Activated CD8-positive, alpha-beta memory T cell treated with anti-CD3 and anti-CD28 coated beads, Interleukin-2, amount 10 ng/mL, durations not matched to agents 7 days and 5 days (primary cell): ENCODE results near the gene ABI2. TPM values are rescaled to one million over a fixed set of nuclear protein-coding genes. Genes with fewer than 3 reads are reported as not detected.
"Not testable (repeated sequence)": the region's sequence is repeated elsewhere in the genome, so short reads cannot be mapped to it uniquely, and the experiment has no call there.

Experiments used
- ATAC-seq: fragments of 150-1000 bp; cut with Tn5 transposase; one replicate; pipeline ENCODE4 v1.10.0; 2021; ENCODE audit warnings: moderate library complexity
- CTCF ChIA-PET: fragments of 350-600 bp; sonication (Branson Sonifier 250); formaldehyde crosslinking; loops from one replicate; lab custom pipeline; 2021; ENCODE audit warnings: antibody characterized with exemption; lab: Charles Lee
- DNase-seq: peaks from one replicate; pipeline ENCODE4 v3.0.0-alpha.2; 2020
- H3K27ac Mint-ChIP-seq: one replicate; pipeline ENCODE4 v1.8.0; 2021; ENCODE audit warnings: mild to moderate bottlenecking, mixed read lengths
- H3K27me3 Mint-ChIP-seq: one replicate; pipeline ENCODE4 v1.8.0; 2021; ENCODE audit warnings: mixed read lengths
- H3K36me3 Mint-ChIP-seq: one replicate; pipeline ENCODE4 v1.8.0; 2021; ENCODE audit warnings: mild to moderate bottlenecking, mixed read lengths
- H3K4me1 Mint-ChIP-seq: one replicate; pipeline ENCODE4 v1.8.0; 2021; ENCODE audit warnings: mixed read lengths
- H3K4me3 Mint-ChIP-seq: one replicate; pipeline ENCODE4 v1.8.0; 2021; ENCODE audit warnings: mild to moderate bottlenecking, moderate library complexity, mixed read lengths
- H3K9me3 Mint-ChIP-seq: one replicate; pipeline ENCODE4 v1.8.0; 2022; ENCODE audit warnings: low read depth, mixed read lengths
- total RNA-seq, 2 experiments: library from RNA; stranded (reverse); gene quantifications; one replicate each; pipeline ENCODE4 v1.2.3, GENCODE V29; 2021

ABI2 gene
- total RNA-seq, 2 experiments from 2014 or later: 39.4 to 43.9 TPM

GRCh38 chr2:203413796-203414195 lies 85.6 kb downstream of the ABI2 start:
- Mint-ChIP-seq H3K9me3 (no peaks in the 10 kb centered on the region), H3K36me3 (peaks cover 34% of the 10 kb centered on the region), H3K4me1 (no peaks in the 10 kb centered on the region), H3K27ac (no peak overlapping the region), H3K27me3 (no peaks in the 10 kb centered on the region), H3K4me3 (no peak overlapping the region)
- CTCF ChIA-PET: no interaction called here
- DNase-seq: no peak
- ATAC-seq: no peak

GRCh38 chr2:203418271-203418670 lies 90.1 kb downstream of the ABI2 start:
- Mint-ChIP-seq H3K27ac (no peak overlapping the region), H3K4me3 (no peak overlapping the region), H3K27me3 (no peaks in the 10 kb centered on the region), H3K36me3 (peaks cover 41% of the 10 kb centered on the region), H3K4me1 (no peaks in the 10 kb centered on the region), H3K9me3 (no peaks in the 10 kb centered on the region)
- CTCF ChIA-PET: no interaction called here
- ATAC-seq (no peak), DNase-seq (no peak)

GRCh38 chr2:203427061-203427460 lies 98.9 kb downstream of the ABI2 start:
- no peak overlapping the region for H3K27ac Mint-ChIP-seq
- no peaks in the 10 kb centered on the region for H3K27me3 Mint-ChIP-seq
- no peak overlapping the region for H3K4me3 Mint-ChIP-seq
- no peaks in the 10 kb centered on the region for H3K4me1 Mint-ChIP-seq
- CTCF ChIA-PET: no interaction called here
- no peak for DNase-seq
- no peaks in the 10 kb centered on the region for H3K9me3 Mint-ChIP-seq
- peaks cover 14% of the 10 kb centered on the region for H3K36me3 Mint-ChIP-seq
- ATAC-seq: no peak

GRCh38 chr2:203429643-203430042 lies 101.4 kb downstream of the ABI2 start:
- H3K4me3 Mint-ChIP-seq, H3K27ac Mint-ChIP-seq, H3K4me1 Mint-ChIP-seq, CTCF ChIA-PET, H3K9me3 Mint-ChIP-seq, H3K36me3 Mint-ChIP-seq, DNase-seq, ATAC-seq, H3K27me3 Mint-ChIP-seq: not testable (repeated sequence)

GRCh38 chr2:203431391-203432185 lies 103.4 kb downstream of the ABI2 start:
- CTCF ChIA-PET: interaction anchor here (0.5 to 1.2 kb wide), 2 partner anchors 15 to 127 kb away, joined by 3 read pairs; no protein-coding TSS in a partner anchor
- H3K27ac Mint-ChIP-seq: no peak overlapping the region
- H3K4me1 Mint-ChIP-seq: no peaks in the 10 kb centered on the region
- no peak overlapping the region for H3K4me3 Mint-ChIP-seq
- ATAC-seq (no peak), DNase-seq (no peak)
- peaks cover 5% of the 10 kb centered on the region for H3K36me3 Mint-ChIP-seq
- H3K27me3 Mint-ChIP-seq: no peaks in the 10 kb centered on the region
- H3K9me3 Mint-ChIP-seq: no peaks in the 10 kb centered on the region

GRCh38 chr2:203432811-203433210 lies 104.6 kb downstream of the ABI2 start:
- Mint-ChIP-seq H3K36me3 (no peaks in the 10 kb centered on the region), H3K27ac (no peak overlapping the region), H3K27me3 (no peaks in the 10 kb centered on the region), H3K4me1 (no peaks in the 10 kb centered on the region), H3K4me3 (no peak overlapping the region), H3K9me3 (no peaks in the 10 kb centered on the region)
- CTCF ChIA-PET: no interaction called here
- ATAC-seq (no peak), DNase-seq (no peak)

- Mint-ChIP-seq H3K27ac (no peak overlapping the region), H3K27me3 (no peaks in the 10 kb centered on the region), H3K4me3 (no peak overlapping the region), H3K4me1 (no peaks in the 10 kb centered on the region), H3K36me3 (no peaks in the 10 kb centered on the region), H3K9me3 (no peaks in the 10 kb centered on the region)
- DNase-seq: no peak
- ATAC-seq: no peak
- CTCF ChIA-PET: no interaction called here
Measured at GRCh38 chr2:203436496-203436895, 108.3 kb downstream of the ABI2 start.

GRCh38 chr2:203437511-203437910 lies 109.3 kb downstream of the ABI2 start:
- H3K27ac Mint-ChIP-seq: no peak overlapping the region
- ATAC-seq (no peak), DNase-seq (no peak)
- H3K4me1 Mint-ChIP-seq: no peaks in the 10 kb centered on the region
- no peaks in the 10 kb centered on the region for H3K36me3 Mint-ChIP-seq
- H3K4me3 Mint-ChIP-seq: no peak overlapping the region
- H3K9me3 Mint-ChIP-seq: no peaks in the 10 kb centered on the region
- no peaks in the 10 kb centered on the region for H3K27me3 Mint-ChIP-seq
- CTCF ChIA-PET: no interaction called here

- no peak overlapping the region for H3K4me3 Mint-ChIP-seq
- H3K4me1 Mint-ChIP-seq: no peaks in the 10 kb centered on the region
- no peak overlapping the region for H3K27ac Mint-ChIP-seq
- ATAC-seq: no peak
- DNase-seq: no peak
- H3K36me3 Mint-ChIP-seq: no peaks in the 10 kb centered on the region
- H3K9me3 Mint-ChIP-seq: no peaks in the 10 kb centered on the region
- H3K27me3 Mint-ChIP-seq: no peaks in the 10 kb centered on the region
- CTCF ChIA-PET: no interaction called here
Measured at GRCh38 chr2:203438528-203438927, 110.3 kb downstream of the ABI2 start.

GRCh38 chr2:203440671-203441070 lies 112.5 kb downstream of the ABI2 start:
- H3K9me3 Mint-ChIP-seq: no peaks in the 10 kb centered on the region
- H3K4me1 Mint-ChIP-seq: peaks cover 3% of the 10 kb centered on the region
- CTCF ChIA-PET: no interaction called here
- no peaks in the 10 kb centered on the region for H3K27me3 Mint-ChIP-seq
- H3K4me3 Mint-ChIP-seq: no peak overlapping the region
- DNase-seq (no peak), ATAC-seq (no peak)
- no peaks in the 10 kb centered on the region for H3K36me3 Mint-ChIP-seq
- H3K27ac Mint-ChIP-seq: no peak overlapping the region

- H3K27ac Mint-ChIP-seq: no peak overlapping the region
- H3K36me3 Mint-ChIP-seq: no peaks in the 10 kb centered on the region
- H3K4me1 Mint-ChIP-seq: peaks cover 9% of the 10 kb centered on the region
- DNase-seq: no peak
- H3K27me3 Mint-ChIP-seq: no peaks in the 10 kb centered on the region
- H3K9me3 Mint-ChIP-seq: no peaks in the 10 kb centered on the region
- H3K4me3 Mint-ChIP-seq: no peak overlapping the region
- CTCF ChIA-PET: interaction anchor here (1.2 kb wide), 1 partner anchor 373 kb away, joined by 4 read pairs; no protein-coding TSS in a partner anchor
- ATAC-seq: no peak
Measured at GRCh38 chr2:203441463-203441862, 113.3 kb downstream of the ABI2 start.

- H3K36me3 Mint-ChIP-seq: no peaks in the 10 kb centered on the region
- ATAC-seq: no peak
- H3K4me1 Mint-ChIP-seq: peaks cover 9% of the 10 kb centered on the region
- H3K27ac Mint-ChIP-seq: no peak overlapping the region
- no peaks in the 10 kb centered on the region for H3K9me3 Mint-ChIP-seq
- H3K4me3 Mint-ChIP-seq: no peak overlapping the region
- CTCF ChIA-PET: interaction anchor here (1.2 kb wide), 1 partner anchor 372 kb away, joined by 4 read pairs; no protein-coding TSS in a partner anchor
- no peak for DNase-seq
- no peaks in the 10 kb centered on the region for H3K27me3 Mint-ChIP-seq
Measured at GRCh38 chr2:203442463-203442862, 114.3 kb downstream of the ABI2 start.

GRCh38 chr2:203444738-203445137 lies 116.5 kb downstream of the ABI2 start:
- Mint-ChIP-seq H3K36me3 (no peaks in the 10 kb centered on the region), H3K9me3 (no peaks in the 10 kb centered on the region), H3K27ac (no peak overlapping the region), H3K4me3 (no peak overlapping the region), H3K27me3 (no peaks in the 10 kb centered on the region), H3K4me1 (peaks cover 9% of the 10 kb centered on the region)
- DNase-seq (no peak), ATAC-seq (no peak)
- CTCF ChIA-PET: no interaction called here

- CTCF ChIA-PET: no interaction called here
- no peak overlapping the region for H3K4me3 Mint-ChIP-seq
- H3K9me3 Mint-ChIP-seq: no peaks in the 10 kb centered on the region
- H3K4me1 Mint-ChIP-seq: peaks cover 9% of the 10 kb centered on the region
- H3K27me3 Mint-ChIP-seq: no peaks in the 10 kb centered on the region
- no peak for DNase-seq
- H3K27ac Mint-ChIP-seq: no peak overlapping the region
- no peaks in the 10 kb centered on the region for H3K36me3 Mint-ChIP-seq
- ATAC-seq: no peak
Measured at GRCh38 chr2:203446071-203446481, 117.9 kb downstream of the ABI2 start.
